ENCODE data around the gene CXCL5. TPM values are rescaled to one million over a fixed set of nuclear protein-coding genes. Genes with fewer than 3 reads are reported as not detected.

Gene CXCL5
- total and polyA plus RNA-seq, 10 of the 15 experiments (the other 5 are each of a cell fraction or from before 2014, with no cell fraction given): not detected

DNA sequence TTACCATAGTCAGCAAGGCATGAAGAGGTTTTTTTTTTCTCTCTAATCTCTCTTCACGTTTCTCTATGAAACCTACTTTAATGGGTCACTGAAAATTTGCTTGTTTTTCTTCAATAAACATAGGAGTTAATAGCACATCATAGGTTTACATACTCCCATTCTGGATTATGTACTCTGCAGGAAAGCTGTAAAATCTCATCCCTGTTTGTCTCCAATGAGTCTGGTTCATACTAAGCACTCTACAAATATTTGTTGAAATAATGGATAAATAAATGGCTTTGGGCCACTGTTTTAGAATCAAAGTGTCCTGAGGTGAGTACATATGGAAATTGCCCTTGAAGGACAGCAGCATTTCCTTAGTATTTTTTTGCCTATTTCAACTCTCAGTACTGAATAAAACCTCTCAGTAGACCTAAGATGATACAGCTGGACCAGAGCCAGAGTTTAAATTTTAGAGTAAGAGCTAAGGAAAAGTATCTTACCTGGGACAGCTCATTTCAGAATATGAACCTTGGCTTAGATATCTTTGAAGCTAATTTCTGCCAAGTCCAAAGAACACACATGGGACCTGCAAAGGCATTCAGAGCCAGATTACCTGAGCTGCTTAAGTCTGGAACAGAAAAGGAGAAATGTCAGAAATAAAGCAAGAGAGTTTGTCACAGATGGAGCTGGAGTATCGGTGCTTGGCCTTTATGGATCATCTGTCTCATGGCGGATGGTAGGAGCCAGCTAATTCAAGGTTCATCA, 51.1 kb downstream of the CXCL5 start:
- ChIA-PET RAD21 (ENCODE audit: unreplicated experiment) (interaction anchor here (1.1 kb wide), 1 partner anchor 185 kb away, joined by 3 read pairs; no protein-coding TSS in a partner anchor), SMC1A (ENCODE audit: uncharacterized antibody, unreplicated experiment) (interaction anchor here (0.8 kb wide), 1 partner anchor 216 kb away, joined by 3 read pairs; no protein-coding TSS in a partner anchor), POLR2A (no interaction called here), CTCF (interaction anchor here (0.7 kb wide), 1 partner anchor 306 kb away, joined by 3 read pairs; no protein-coding TSS in a partner anchor)
- 22% methylated on average over 3 of the region's 3 CpGs for WGBS (ENCODE audit: insufficient coverage, insufficient replicate concordance, low lambda C conversion rate, missing lambda C conversion rate)
- intact Hi-C loops (cut with micrococcal nuclease; ENCODE audit: unreplicated experiment): no loop called here
- TF ChIP-seq, protein P1, sequence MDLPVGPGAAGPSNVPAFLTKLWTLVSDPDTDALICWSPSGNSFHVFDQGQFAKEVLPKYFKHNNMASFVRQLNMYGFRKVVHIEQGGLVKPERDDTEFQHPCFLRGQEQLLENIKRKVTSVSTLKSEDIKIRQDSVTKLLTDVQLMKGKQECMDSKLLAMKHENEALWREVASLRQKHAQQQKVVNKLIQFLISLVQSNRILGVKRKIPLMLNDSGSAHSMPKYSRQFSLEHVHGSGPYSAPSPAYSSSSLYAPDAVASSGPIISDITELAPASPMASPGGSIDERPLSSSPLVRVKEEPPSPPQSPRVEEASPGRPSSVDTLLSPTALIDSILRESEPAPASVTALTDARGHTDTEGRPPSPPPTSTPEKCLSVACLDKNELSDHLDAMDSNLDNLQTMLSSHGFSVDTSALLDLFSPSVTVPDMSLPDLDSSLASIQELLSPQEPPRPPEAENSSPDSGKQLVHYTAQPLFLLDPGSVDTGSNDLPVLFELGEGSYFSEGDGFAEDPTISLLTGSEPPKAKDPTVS (IDR thresholded peaks at IDR 0.05; ENCODE audit: low read depth, low read length): no peak
- no peak for TF ChIP-seq NBN (IDR thresholded peaks at IDR 0.05)
- TF ChIP-seq BRCA1 (IDR thresholded peaks at IDR 0.05; ENCODE audit: low read depth, low read length): no peak
- no peak for TF ChIP-seq CEBPB (IDR thresholded peaks at IDR 0.05; ENCODE audit: borderline replicate concordance in 1 of 2, low read depth in 2 of 2, low read length in 2 of 2)
- no peak for TF ChIP-seq TCF7 (IDR thresholded peaks at IDR 0.05; ENCODE audit: borderline replicate concordance)
- TF ChIP-seq ZBED1 (IDR thresholded peaks at IDR 0.05; ENCODE audit: borderline replicate concordance): no peak
- TF ChIP-seq, protein P2, sequence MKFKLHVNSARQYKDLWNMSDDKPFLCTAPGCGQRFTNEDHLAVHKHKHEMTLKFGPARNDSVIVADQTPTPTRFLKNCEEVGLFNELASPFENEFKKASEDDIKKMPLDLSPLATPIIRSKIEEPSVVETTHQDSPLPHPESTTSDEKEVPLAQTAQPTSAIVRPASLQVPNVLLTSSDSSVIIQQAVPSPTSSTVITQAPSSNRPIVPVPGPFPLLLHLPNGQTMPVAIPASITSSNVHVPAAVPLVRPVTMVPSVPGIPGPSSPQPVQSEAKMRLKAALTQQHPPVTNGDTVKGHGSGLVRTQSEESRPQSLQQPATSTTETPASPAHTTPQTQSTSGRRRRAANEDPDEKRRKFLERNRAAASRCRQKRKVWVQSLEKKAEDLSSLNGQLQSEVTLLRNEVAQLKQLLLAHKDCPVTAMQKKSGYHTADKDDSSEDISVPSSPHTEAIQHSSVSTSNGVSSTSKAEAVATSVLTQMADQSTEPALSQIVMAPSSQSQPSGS (IDR thresholded peaks at IDR 0.05; ENCODE audit: low read length): no peak
- no peak for TF ChIP-seq CBX3 (IDR thresholded peaks at IDR 0.05; ENCODE audit: borderline replicate concordance, low read depth)
- no peak for TF ChIP-seq SRF (IDR thresholded peaks at IDR 0.05; ENCODE audit: low read depth in 2 of 2, low read length in 2 of 2)
- TF ChIP-seq NFYA (IDR thresholded peaks at IDR 0.05; ENCODE audit: borderline replicate concordance, low read depth, low read length): no peak
- TF ChIP-seq, protein P3, sequence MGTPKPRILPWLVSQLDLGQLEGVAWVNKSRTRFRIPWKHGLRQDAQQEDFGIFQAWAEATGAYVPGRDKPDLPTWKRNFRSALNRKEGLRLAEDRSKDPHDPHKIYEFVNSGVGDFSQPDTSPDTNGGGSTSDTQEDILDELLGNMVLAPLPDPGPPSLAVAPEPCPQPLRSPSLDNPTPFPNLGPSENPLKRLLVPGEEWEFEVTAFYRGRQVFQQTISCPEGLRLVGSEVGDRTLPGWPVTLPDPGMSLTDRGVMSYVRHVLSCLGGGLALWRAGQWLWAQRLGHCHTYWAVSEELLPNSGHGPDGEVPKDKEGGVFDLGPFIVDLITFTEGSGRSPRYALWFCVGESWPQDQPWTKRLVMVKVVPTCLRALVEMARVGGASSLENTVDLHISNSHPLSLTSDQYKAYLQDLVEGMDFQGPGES (IDR thresholded peaks at IDR 0.05): no peak
- TF ChIP-seq CBX5 (IDR thresholded peaks at IDR 0.05; ENCODE audit: low read depth): no peak
- TF ChIP-seq POU2F2 (IDR thresholded peaks at IDR 0.05; ENCODE audit: borderline replicate concordance, low read depth, low read length): no peak
- no peak for TF ChIP-seq EED (IDR thresholded peaks at IDR 0.05; ENCODE audit: low read depth)
- TF ChIP-seq ESRRA (IDR thresholded peaks at IDR 0.05; ENCODE audit: low read length): no peak
- TF ChIP-seq FOXM1 (IDR thresholded peaks at IDR 0.05; ENCODE audit: low read depth, low read length): no peak
- TF ChIP-seq, protein P4, sequence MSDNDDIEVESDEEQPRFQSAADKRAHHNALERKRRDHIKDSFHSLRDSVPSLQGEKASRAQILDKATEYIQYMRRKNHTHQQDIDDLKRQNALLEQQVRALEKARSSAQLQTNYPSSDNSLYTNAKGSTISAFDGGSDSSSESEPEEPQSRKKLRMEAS (IDR thresholded peaks at IDR 0.05; ENCODE audit: low read depth, low read length): no peak
- TF ChIP-seq CREM (IDR thresholded peaks at IDR 0.05; ENCODE audit: low read depth): no peak
- DNase-seq (ENCODE audit: low read depth, low spot score) (no peak), ATAC-seq (no peak), FAIRE-seq (no peak)
- Histone ChIP-seq H3K36me3 (ENCODE audit: control insufficient read depth in 2 of 2, insufficient read depth in 2 of 2, low read length in 1 of 2) (no peaks in the 10 kb centered on the region), H3K27me3 (replicated peaks in 1 of 2; ENCODE audit: control insufficient read depth in 2 of 2, insufficient read depth in 2 of 2, low read length in 1 of 2) (peaks cover 0 to 2% of the 10 kb centered on the region in 2 experiments; a peak in 2 of 4 replicates), H4K20me1 (ENCODE audit: control insufficient read depth, insufficient read depth) (no peaks in the 10 kb centered on the region), H3K4me2 (ENCODE audit: control insufficient read depth, insufficient read depth) (no peak overlapping the region), H2AFZ (ENCODE audit: control insufficient read depth, low read depth, low read length) (no peak overlapping the region), H3K4me3 (no peak overlapping the region), H3K79me2 (ENCODE audit: control insufficient read depth, insufficient read depth, low read length) (no peaks in the 10 kb centered on the region), H3K9ac (ENCODE audit: control insufficient read depth, insufficient read depth, low read length) (no peak overlapping the region), H3K27ac (ENCODE audit: control insufficient read depth, insufficient read depth) (no peak overlapping the region), H3K9me3 (replicated peaks; ENCODE audit: control insufficient read depth, insufficient read depth, low read length) (no peaks in the 10 kb centered on the region), H3K4me1 (ENCODE audit: control insufficient read depth, insufficient read depth, low read length) (no peaks in the 10 kb centered on the region)
- no TSS peak for BruUV-seq (replicated peaks)
- in situ Hi-C loops (cut with MboI): no loop called here

Measured in GM12878 (cell line).